Stimulated activated naive B cell treated with anti-CD40 and anti-IgM and Interleukin-4, amounts not matched to agents 10 μg/mL and 1 μg/mL and 100 μg/mL, for 72 hours (primary cell): ENCODE results near the gene NDUFAB1.

Experiments
- ATAC-seq, 2 donors: fragments of 150-1000 bp; cut with Tn5 transposase; replicated peaks; 2 replicates each; pipeline ENCODE4 v1.10.0; 2021; ENCODE audit warnings: moderate library complexity in 1 of 2
- DNase-seq: peaks from one replicate; pipeline ENCODE4 v3.0.0; 2021
- H3K27ac Mint-ChIP-seq: one replicate; pipeline ENCODE4 v1.8.0; 2022; ENCODE audit warnings: mild to moderate bottlenecking, mixed read lengths
- H3K27me3 Mint-ChIP-seq, 2 donors: one replicate each; pipeline ENCODE4 v1.8.0; 2022; ENCODE audit warnings: mixed read lengths in 2 of 2
- H3K36me3 Mint-ChIP-seq, 2 donors: one replicate each; pipeline ENCODE4 v1.8.0; 2022; ENCODE audit warnings: mixed read lengths in 2 of 2, mild to moderate bottlenecking in 1 of 2
- H3K4me1 Mint-ChIP-seq, 2 donors: one replicate each; pipeline ENCODE4 v1.8.0; 2022; ENCODE audit warnings: mixed read lengths in 2 of 2, mild to moderate bottlenecking in 1 of 2
- H3K4me3 Mint-ChIP-seq, 2 donors: one replicate each; pipeline ENCODE4 v1.8.0; 2022; ENCODE audit warnings: mild to moderate bottlenecking in 2 of 2, mixed read lengths in 2 of 2, moderate library complexity in 1 of 2
- H3K9me3 Mint-ChIP-seq, 2 donors: one replicate each; pipeline ENCODE4 v1.8.0; 2022; ENCODE audit warnings: mixed read lengths in 2 of 2, mild to moderate bottlenecking in 1 of 2

NDUFAB1 gene

GRCh38 chr16:23575834-23576233 is 20.3 kb downstream of the NDUFAB1 start:
- H3K4me3 Mint-ChIP-seq: no peak overlapping the region
- no peaks in the 10 kb centered on the region for H3K27me3 Mint-ChIP-seq
- H3K4me1 Mint-ChIP-seq: peaks cover 7 to 10% of the 10 kb centered on the region in 2 donors
- ATAC-seq (no peak), DNase-seq (no peak)
- H3K9me3 Mint-ChIP-seq: no peaks in the 10 kb centered on the region
- H3K36me3 Mint-ChIP-seq: peaks cover 34 to 73% of the 10 kb centered on the region in 2 donors
- no peak overlapping the region for H3K27ac Mint-ChIP-seq

- no peaks in the 10 kb centered on the region for H3K27me3 Mint-ChIP-seq
- peaks cover 30 to 67% of the 10 kb centered on the region in 2 donors for H3K36me3 Mint-ChIP-seq
- peaks cover 20 to 22% of the 10 kb centered on the region in 2 donors for H3K4me1 Mint-ChIP-seq
- peaks cover 2 to 3% of the 10 kb centered on the region in 2 donors for H3K9me3 Mint-ChIP-seq
- ATAC-seq (no peak), DNase-seq (no peak)
- H3K4me3 Mint-ChIP-seq: no peak overlapping the region
- no peak overlapping the region for H3K27ac Mint-ChIP-seq
Measured at GRCh38 chr16:23573817-23574216, 22.3 kb downstream of the NDUFAB1 start.

- peaks cover 34 to 69% of the 10 kb centered on the region in 2 donors for H3K36me3 Mint-ChIP-seq
- H3K4me1 Mint-ChIP-seq: peaks cover 20 to 22% of the 10 kb centered on the region in 2 donors
- no peaks in the 10 kb centered on the region for H3K27me3 Mint-ChIP-seq
- H3K27ac Mint-ChIP-seq: no peak overlapping the region
- DNase-seq (no peak), ATAC-seq (no peak)
- no peak overlapping the region for H3K4me3 Mint-ChIP-seq
- H3K9me3 Mint-ChIP-seq: peaks cover 2 to 3% of the 10 kb centered on the region in 2 donors
Measured at GRCh38 chr16:23572394-23572793, 23.7 kb downstream of the NDUFAB1 start.

- H3K4me1 Mint-ChIP-seq: peaks cover 20 to 22% of the 10 kb centered on the region in 2 donors
- ATAC-seq (no peak), DNase-seq (no peak)
- H3K4me3 Mint-ChIP-seq: no peak overlapping the region
- no peak overlapping the region for H3K27ac Mint-ChIP-seq
- H3K36me3 Mint-ChIP-seq: peaks cover 37 to 71% of the 10 kb centered on the region in 2 donors
- H3K9me3 Mint-ChIP-seq: peaks cover 2 to 3% of the 10 kb centered on the region in 2 donors
- no peaks in the 10 kb centered on the region for H3K27me3 Mint-ChIP-seq
Measured at GRCh38 chr16:23571895-23572294, 24.2 kb downstream of the NDUFAB1 start.

GRCh38 chr16:23570992-23571632 is 25.0 kb downstream of the NDUFAB1 start:
- Mint-ChIP-seq H3K4me3 (peak overlapping the region in 1 of 2 donors; percentile 17), H3K36me3 (peaks cover 37 to 71% of the 10 kb centered on the region in 2 donors), H3K27ac (peak overlapping the region; percentile 92), H3K4me1 (peaks cover 20 to 22% of the 10 kb centered on the region in 2 donors), H3K27me3 (no peaks in the 10 kb centered on the region), H3K9me3 (peaks cover 2 to 3% of the 10 kb centered on the region in 2 donors)
- peak; percentile 95 for ATAC-seq
- peak; percentile 13 for DNase-seq

GRCh38 chr16:23567602-23568001 is 28.5 kb downstream of the NDUFAB1 start:
- no peaks in the 10 kb centered on the region for H3K27me3 Mint-ChIP-seq
- H3K36me3 Mint-ChIP-seq: peaks cover 49 to 73% of the 10 kb centered on the region in 2 donors
- H3K4me1 Mint-ChIP-seq: peaks cover 22 to 23% of the 10 kb centered on the region in 2 donors
- H3K9me3 Mint-ChIP-seq: peaks cover 2 to 3% of the 10 kb centered on the region in 2 donors
- peak overlapping the region; percentile 25 for H3K27ac Mint-ChIP-seq
- ATAC-seq: no peak
- no peak for DNase-seq
- no peak overlapping the region for H3K4me3 Mint-ChIP-seq

GRCh38 chr16:23566724-23567123 is 29.4 kb downstream of the NDUFAB1 start:
- peaks cover 54 to 71% of the 10 kb centered on the region in 2 donors for H3K36me3 Mint-ChIP-seq
- no peaks in the 10 kb centered on the region for H3K27me3 Mint-ChIP-seq
- DNase-seq: no peak
- no peak overlapping the region for H3K27ac Mint-ChIP-seq
- peaks cover 2 to 3% of the 10 kb centered on the region in 2 donors for H3K9me3 Mint-ChIP-seq
- H3K4me1 Mint-ChIP-seq: peaks cover 20 to 22% of the 10 kb centered on the region in 2 donors
- H3K4me3 Mint-ChIP-seq: no peak overlapping the region
- ATAC-seq: no peak

- no peak for DNase-seq
- Mint-ChIP-seq H3K27ac (no peak overlapping the region), H3K4me1 (peaks cover 11 to 16% of the 10 kb centered on the region in 2 donors), H3K9me3 (peaks cover 2% of the 10 kb centered on the region in 2 donors), H3K27me3 (no peaks in the 10 kb centered on the region), H3K36me3 (peaks cover 49 to 61% of the 10 kb centered on the region in 2 donors), H3K4me3 (no peak overlapping the region)
- no peak for ATAC-seq
Measured at GRCh38 chr16:23564575-23565363, 31.3 kb downstream of the NDUFAB1 start.

GRCh38 chr16:23563186-23563585 is 32.9 kb downstream of the NDUFAB1 start:
- Mint-ChIP-seq H3K27ac (peak overlapping the region; percentile 68), H3K4me3 (no peak overlapping the region), H3K27me3 (no peaks in the 10 kb centered on the region), H3K4me1 (peaks cover 11 to 13% of the 10 kb centered on the region in 2 donors), H3K9me3 (no peaks in the 10 kb centered on the region), H3K36me3 (peaks cover 46 to 54% of the 10 kb centered on the region in 2 donors)
- DNase-seq (no peak), ATAC-seq (no peak)

GRCh38 chr16:23562505-23562904 is 33.6 kb downstream of the NDUFAB1 start:
- H3K27me3 Mint-ChIP-seq: no peaks in the 10 kb centered on the region
- H3K4me3 Mint-ChIP-seq: no peak overlapping the region
- DNase-seq (no peak), ATAC-seq (no peak)
- peaks cover 11 to 13% of the 10 kb centered on the region in 2 donors for H3K4me1 Mint-ChIP-seq
- no peaks in the 10 kb centered on the region for H3K9me3 Mint-ChIP-seq
- H3K36me3 Mint-ChIP-seq: peaks cover 42 to 49% of the 10 kb centered on the region in 2 donors
- H3K27ac Mint-ChIP-seq: peak overlapping the region; percentile 25

- no peak for ATAC-seq
- no peak for DNase-seq
- no peaks in the 10 kb centered on the region for H3K27me3 Mint-ChIP-seq
- no peaks in the 10 kb centered on the region for H3K9me3 Mint-ChIP-seq
- H3K36me3 Mint-ChIP-seq: peaks cover 36 to 44% of the 10 kb centered on the region in 2 donors
- H3K4me1 Mint-ChIP-seq: peaks cover 13 to 19% of the 10 kb centered on the region in 2 donors
- no peak overlapping the region for H3K27ac Mint-ChIP-seq
- H3K4me3 Mint-ChIP-seq: no peak overlapping the region
Measured at GRCh38 chr16:23561586-23561985, 34.5 kb downstream of the NDUFAB1 start.

GRCh38 chr16:23557779-23558702 is 38.1 kb downstream of the NDUFAB1 start:
- Mint-ChIP-seq H3K27me3 (no peaks in the 10 kb centered on the region), H3K36me3 (peaks cover 16 to 25% of the 10 kb centered on the region in 2 donors), H3K9me3 (no peaks in the 10 kb centered on the region), H3K4me1 (peaks cover 15 to 26% of the 10 kb centered on the region in 2 donors), H3K27ac (peak overlapping the region; percentile 98), H3K4me3 (peak overlapping the region; percentile 93 to 97)
- peak; percentile 16 to 17 for ATAC-seq
- DNase-seq: no peak

GRCh38 chr16:23556881-23557778 is 39.0 kb downstream of the NDUFAB1 start, which contains the start of the genes EARS2 and UBFD1:
Gene EARS2 (minus strand): TSS chr16:23557350. CDS start chr16:23557343, 7 bp downstream.
Gene UBFD1 (plus strand): TSS chr16:23557727. CDS start chr16:23557743, 16 bp downstream.
- Mint-ChIP-seq H3K9me3 (no peaks in the 10 kb centered on the region), H3K36me3 (peaks cover 10 to 16% of the 10 kb centered on the region in 2 donors), H3K4me1 (peaks cover 15 to 26% of the 10 kb centered on the region in 2 donors), H3K27me3 (no peaks in the 10 kb centered on the region), H3K27ac (peak within 1 kb of the TSS; percentile 98), H3K4me3 (peak within 1 kb of the TSS; percentile 93 to 97)
- DNase-seq: peak; percentile 99
- ATAC-seq: peak; percentile 95 to 96
